HG03571 (cell line): ENCODE results near the gene PARD6B.
"Not testable (repeated sequence)": the region's sequence is repeated elsewhere in the genome, so short reads cannot be mapped to it uniquely, and the experiment has no call there.

Source experiments
- ATAC-seq: cut with Tn5 transposase; IDR thresholded peaks from one replicate; pipeline ENCODE4 v1.9.1; 2021; ENCODE audit not compliant: unreplicated experiment

Gene PARD6B

DNA sequence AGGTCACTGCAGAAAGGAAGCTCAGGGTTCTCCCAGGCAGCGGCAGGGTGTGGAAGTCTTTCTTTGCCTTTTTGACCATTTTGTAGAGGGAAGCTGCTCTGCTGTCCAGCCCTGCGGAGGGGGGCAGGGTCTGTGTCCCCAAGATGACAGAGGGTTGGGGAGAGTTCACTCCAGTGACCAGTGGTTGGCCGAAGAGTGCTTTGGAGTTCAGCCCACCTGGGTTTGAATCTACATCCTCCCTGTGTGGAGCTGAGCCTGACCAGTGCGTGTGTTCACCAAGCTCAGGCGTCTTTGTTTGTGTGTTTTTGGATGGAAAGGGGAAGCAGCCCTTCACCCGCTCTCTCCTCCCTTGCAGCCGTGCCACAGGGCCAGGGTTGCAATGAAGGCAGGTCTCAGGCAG lies 37.6 kb downstream of the PARD6B start:
- not testable (repeated sequence) for ATAC-seq

DNA sequence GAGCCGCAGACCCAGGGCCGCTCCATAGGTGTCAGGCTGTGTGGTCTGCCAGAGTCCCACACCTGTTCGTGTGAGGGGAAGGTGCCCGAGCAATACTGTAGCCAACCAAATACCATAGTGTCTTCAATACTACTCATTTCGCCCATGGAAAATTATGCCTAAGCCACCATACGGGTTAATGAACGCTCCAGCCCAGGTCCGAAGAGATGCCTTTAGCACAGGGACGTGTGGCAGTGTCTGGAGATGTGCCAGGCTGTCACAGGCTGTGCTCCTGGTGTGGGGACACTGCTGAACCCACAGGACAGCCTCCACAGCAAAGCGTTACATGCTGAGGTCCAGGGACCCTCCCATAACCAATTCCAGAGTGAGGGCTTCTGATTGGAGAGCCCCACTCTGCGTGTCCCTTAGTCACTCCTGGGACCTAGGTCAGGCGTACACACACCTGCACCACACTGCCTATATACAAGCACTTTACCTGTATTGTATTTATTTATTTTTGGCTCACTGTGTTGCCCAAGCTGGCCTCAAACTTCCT lies 38.2 kb downstream of the PARD6B start:
- ATAC-seq, result not testable (repeated sequence)

DNA sequence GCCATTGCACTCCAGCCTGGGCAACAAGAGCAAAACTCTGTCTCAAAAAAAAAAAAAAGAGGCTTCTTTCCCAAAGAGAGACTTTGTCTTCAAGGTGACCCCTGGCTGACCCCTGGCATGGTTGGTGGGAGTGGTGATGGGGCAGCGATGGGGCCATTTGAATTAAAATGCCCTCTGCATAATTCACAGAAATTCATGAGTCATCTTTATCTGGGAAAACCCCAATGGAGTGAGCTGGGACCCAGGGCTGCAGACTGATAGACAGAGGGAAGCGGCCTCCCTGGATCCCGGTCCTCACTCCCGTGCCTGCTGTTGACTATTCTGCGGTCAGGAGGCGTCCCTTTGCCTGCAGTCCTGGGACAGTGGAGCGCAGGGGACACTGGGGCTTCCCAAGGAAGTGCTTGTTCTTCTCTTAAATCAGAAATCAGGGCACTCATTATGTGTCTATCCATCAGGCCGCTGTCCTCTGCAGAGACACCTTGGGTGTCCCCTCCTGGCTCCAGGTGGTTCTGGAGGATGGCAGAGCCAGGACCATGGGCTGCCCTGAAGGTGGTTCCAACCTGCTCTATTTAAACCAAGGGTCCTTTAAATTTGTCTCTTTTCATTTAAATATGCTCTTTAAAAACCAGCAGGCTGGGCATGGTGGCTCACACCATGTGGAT lies 40.2 kb downstream of the PARD6B start:
- not testable (repeated sequence) for ATAC-seq

DNA sequence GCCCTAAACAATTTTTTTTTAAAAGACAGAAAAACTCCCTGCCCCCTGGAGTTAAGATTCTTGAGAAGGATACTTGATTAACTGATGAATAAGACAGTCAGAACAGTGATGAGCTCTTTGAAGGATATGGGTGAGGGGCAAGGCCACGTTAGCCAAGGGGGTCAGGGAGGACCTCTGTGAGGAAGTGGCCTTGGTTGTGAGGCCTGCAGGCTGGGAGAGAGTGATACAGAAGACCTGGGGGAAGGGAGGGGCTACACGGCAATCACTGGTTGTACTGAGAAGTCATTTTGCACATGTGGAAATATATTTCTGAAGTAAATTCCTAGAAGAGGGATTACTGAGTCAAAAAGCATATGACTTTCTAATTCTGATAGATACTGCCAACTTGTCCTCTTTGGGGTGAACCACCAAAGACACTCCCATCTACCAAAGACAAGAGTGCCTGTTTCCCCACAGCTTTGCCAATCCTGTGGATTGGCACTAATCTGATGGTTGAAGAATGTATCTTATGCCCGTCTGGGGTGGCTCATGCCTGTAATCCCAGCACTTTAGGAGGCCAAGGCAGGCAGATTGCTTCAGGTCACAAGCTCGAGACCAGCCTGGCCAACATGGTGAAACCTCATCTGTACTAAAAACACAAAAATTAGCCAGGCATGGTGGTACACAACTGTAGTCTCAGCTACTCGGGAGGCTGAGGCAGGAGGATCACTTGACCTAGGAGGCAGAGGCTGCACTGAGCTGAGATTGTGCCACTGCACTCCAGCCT lies 41.2 kb downstream of the PARD6B start:
- no peak for ATAC-seq

DNA sequence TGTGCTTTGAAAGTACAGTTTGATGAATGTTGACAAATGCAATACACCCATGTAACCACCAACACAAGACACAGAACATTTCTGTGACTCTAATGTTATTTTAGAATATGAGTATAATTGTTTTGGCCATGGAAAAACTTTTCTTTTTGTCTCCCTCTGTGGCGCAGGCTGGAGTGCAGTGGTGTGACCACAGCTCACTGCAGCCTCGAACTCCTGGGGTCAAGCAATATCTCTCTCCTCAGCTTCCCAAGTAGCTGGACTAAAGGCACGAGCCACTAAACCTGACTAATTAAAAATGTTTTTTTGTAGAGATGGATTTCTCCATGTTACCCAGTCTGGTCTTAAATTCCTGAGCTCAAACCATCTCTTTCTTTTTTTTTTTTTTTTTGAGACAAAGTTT lies 43.1 kb downstream of the PARD6B start:
- no peak for ATAC-seq

DNA sequence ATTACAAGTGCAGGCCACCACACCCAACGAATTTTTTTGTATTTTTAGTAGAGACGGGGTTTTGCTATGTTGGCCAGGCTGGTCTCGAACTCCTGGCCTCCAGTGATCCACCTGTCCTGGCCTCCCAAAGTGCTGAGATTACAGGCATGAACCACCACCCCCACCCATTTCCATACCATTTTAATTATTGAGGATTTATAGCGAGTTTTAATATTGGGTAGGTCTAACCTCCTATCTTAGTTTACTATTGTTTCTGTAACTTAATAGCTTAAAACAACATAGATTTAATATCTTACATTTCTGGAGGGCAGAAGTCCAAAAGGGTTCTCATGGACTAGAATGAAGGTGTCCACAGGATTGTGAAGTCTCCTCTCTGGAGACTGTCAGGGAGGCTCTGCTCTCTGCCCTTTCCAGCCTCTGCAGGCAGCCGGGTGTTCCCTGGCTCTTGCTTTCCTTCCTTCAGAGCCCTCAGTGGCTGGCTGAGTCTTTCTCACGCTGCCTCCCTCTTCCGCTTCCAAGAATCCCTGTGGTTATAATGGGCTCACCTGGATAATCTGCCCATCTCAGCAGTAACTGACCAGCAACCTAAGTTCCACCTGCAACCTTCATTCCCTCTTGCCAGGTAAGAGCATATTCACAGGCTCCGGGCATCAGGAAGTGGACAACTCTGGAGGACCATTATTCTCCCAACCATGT lies 44.9 kb downstream of the PARD6B start:
- ATAC-seq, result no peak

DNA sequence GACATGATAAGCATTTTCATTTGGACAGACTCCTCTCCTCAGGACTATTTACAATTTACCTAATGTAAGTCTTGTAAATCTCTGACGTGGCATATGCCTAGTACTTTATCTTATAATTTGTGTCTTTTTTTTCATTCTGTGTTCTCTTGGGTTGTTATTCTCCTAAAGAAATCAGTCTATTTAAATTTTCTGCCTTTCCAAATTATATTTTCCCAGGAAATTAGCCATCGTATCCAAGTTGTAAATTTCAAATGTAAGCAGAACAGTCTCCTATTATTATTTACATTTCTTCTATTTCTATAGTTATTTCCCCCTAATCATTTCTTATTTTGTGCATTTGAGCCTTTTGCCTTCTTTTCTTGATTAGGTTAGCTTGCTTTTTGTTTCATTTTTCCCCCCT lies 46.0 kb downstream of the PARD6B start:
- ATAC-seq, result no peak

DNA sequence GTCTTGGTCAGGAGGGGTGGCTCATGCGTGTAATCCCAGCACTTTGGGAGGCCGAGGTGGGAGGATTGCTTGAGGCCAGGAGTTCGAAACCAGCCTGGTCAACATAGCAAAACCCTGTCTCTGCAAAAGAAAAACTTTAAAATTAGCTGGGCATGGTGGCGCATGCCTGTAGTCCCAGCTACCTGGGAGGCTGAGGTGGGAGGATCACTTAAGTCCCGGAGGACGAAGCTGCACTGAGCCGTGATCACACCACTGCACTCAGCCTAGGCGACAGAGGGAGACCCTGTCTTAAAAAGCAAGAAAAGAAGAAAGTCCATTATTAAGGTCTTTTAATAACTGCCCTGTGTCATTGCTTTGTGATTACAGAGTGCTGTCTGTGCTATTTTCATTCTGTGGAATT lies 47.6 kb downstream of the PARD6B start:
- ATAC-seq, result not testable (repeated sequence)

DNA sequence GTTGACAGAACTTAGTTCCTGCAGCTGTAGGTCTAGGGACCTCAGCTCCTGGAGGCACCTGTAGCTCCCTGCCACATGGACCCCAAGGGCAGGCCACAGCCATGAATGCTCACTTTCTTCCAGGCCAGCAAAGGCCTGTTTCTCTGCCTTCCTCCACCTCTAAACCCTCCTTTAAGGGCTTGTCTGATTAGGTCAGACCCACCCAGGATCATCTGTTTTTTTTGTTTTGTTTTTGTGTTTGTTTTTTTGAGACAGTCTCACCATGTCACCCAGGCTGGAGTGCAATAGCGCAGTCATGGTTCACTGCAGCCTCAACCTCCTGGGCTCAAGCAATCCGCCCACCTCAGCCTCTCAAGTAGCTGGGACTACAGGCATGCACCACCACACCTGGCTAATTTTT lies 52.0 kb downstream of the PARD6B start:
- ATAC-seq, result no peak

DNA sequence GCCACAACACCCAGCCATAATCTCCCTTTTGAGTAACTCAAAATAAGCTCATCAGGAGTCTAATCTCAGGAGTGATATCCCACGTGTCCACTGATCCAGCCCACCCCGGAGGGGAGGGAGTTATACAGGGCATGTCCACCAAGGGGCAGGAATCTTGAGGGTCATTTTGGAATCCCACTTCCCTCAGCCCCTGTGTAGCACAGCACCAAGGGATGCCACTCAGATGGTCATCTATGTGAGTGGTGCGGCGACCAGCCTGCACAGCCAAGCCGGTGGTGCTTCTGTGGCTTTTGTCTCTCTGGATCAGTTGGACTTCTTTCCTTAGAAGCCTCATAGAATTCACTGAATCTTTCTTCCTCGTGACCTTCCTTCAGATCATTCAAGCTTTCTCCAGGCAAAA lies 52.5 kb downstream of the PARD6B start:
- ATAC-seq, result no peak

DNA sequence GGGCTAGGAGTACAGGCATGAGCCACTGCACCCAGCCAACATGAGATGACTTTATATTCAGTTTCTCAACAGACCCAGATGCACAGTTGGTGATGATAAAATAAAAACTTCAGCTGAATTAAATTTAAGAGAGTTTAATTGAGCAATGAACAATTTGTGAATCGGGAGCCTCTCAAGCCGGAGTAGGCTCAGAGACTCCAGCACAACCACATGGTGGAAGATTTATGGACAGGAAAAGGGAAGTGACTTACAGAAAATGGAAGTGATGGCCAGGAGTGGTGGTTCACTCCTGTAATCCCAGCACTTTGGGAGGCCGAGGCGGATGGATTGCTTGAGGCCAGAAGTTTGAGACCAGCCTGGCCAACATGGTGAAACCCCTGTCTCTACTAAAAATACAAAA lies 53.1 kb downstream of the PARD6B start:
- no peak for ATAC-seq

DNA sequence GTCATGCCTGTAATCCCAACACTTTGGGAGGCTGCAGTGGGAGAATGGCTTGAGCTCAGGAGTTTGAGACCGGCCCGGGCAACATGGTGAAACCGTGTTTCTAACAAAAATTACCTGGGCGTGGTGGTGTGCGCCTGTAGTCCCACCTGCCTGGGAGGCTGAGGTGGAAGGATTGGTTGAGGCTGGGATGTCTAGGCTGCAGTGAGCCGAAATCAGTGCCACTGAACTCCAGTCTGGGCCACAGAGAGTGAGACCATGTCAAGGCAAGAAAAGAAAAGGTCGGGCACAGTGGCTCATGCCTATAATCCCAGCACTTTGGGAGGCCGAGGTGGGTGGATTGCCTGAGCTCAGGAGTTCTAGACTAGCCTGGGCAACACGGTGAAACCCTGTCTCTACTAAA lies 55.3 kb downstream of the PARD6B start:
- ATAC-seq, result no peak

DNA sequence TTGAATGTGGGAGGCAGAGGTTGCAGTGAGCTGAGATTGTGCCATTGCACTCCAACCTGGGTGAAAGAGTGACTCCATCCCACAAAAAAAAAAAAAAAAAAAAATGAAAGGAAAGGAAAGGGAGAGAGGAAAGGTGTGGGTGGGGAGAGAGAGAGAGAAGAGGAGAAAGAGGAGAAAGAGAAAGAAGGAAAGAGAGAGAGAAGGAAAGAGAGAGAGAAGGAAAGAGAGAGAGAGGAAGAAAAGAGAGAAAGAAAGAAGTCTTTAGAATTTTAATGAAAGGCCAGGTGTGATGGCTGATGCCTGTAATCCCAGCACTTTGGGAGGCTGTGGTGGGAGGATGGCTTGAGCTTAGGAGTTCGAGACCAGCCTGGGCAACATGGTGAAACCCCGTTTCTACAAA lies 55.8 kb downstream of the PARD6B start:
- no peak for ATAC-seq

DNA sequence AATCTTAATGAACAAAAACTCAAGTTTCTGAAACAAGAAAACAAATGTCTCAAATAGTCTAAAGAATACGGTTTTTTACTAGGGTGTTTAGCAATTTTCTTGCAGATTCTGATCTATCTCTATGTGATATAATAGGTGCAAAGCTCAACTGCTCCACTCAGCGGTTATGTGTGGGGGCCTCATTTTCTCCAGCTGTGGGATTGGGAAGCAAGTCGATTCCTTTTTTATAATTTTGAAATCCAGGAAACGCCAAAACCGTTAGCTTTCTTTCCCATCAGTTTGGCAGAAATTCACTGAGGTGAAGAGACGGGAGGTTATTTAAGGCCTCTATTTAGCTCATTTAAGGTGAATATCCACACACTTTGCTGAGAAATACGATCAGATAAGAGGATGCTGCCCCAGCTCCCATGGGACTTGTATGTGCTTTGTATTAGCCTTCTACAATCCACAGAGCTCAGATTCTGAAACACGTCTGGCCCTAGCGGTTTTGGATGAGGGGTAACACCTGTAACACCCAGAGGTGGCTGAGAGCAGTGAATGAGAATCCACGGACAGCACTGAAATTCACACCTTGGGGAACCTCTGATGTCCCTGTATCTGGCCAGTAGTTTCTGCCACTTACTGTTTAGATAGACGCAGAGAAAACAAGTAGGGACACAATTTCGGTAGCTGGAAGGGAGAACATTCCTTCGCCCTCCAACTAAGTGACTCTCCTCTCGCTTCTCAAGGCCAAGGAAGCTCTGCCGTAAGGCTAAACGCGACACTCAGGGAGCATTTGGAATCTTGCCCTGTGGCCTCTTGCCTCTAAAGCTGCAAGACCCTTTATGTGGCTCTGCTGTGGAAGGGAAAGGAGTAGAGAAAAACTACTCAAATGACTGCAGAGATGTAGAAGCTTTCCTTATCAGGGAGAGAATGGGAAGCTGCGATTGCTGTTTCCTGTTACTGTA lies 56.9 kb downstream of the PARD6B start:
- ATAC-seq, result no peak

DNA sequence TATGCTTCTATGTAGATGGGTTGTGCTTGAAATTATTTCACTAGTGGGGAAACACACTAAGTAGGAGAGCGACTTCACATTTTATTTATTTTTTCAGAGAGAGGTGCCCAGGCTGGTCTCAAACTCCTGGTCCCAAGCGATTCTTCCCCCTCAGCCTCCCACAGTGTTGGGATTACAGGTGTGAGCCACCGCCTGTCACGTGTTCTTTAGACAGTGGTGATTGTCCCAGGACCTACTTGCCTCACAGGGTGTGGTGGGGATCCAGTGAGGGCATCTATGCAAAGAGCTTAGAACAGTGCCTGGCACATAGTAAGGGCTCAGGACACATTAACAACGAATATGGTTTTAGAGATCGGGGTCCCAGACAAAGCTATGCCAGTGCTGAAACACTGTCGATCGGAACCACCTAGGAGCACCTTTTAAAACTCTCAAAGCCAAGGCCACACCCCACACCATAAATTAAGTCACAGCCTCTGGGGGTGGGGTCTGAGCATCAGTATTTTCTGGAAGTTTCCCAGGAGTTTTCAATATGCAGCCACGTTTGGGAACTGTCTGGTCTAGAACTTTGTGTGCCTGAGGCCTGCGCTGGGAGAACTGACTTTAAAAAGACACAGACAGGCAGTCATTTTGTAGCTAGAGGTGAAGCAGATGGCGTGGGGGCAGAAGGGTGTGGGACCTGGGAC lies 58.7 kb downstream of the PARD6B start:
- ATAC-seq, result no peak

DNA sequence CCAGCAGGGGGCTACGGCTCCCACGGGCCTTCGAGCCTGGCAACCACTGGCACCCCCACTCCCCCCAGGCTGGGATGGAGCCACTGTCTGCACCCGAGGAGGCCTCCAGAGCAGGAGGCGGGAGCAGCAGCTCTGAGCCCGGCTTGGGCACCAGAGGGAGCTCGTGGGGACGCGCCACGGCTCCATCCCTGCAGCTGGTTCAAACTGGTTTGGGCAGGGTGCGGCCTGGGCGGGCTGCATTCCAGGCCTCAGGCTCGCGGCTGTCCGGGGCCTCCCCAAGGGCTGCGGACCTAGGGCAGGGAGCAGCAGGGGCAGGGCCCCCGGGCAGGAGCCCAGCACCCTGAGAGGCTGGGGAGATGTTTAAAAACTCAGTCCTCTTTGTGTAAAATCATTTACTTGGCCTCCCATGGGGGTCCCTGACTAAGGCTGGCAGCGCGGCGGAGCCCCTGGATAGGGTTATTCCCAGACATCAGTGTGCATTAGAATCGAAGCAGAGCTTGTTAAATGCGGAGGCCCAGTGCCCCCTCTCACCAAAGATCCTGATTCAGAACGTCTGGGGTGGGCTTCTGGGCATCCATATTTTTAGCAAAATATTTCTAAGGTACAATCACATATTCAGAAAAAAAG lies 59.4 kb downstream of the PARD6B start:
- peak; percentile 44 for ATAC-seq

DNA sequence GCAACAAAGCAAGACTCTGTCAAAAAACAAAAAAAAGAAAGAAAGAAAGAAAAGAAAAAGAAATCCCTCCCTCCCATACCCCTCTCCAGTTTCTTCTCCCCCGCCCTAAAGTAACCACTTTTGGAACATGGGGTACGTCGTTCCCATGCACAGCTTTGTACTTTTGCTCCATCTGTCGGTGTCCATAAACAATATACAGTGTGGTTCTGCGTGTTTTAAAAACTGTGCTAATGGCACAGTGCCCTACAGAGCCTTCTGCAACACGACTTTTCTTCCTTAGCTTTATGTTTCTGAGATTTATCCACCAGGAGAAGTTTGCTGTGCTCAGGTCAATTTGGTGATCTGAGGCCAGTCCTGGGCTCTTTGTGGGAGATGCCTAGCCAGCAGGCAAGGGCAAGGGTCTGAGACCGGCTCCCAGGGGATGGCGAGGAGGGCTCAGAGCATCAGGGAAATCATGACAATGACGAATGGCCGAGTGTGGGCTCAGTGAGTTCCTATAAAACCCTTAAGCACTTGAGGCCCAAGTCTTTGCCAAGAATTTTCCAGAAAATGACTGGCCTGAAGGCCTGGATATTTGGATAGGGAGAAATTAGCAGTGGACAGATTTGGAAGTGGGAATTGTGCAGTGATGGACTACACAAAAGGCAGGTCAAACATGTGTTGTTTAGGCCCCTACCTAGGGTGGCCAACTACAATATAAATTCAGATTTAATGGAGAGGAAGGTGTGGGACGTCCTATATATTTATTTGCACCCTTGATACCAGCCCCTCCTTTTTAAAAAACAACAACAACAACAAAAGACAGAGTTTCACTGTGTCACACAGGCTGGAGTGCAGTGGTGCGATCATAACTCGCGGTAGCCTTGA lies 61.6 kb downstream of the PARD6B start:
- ATAC-seq, result no peak

DNA sequence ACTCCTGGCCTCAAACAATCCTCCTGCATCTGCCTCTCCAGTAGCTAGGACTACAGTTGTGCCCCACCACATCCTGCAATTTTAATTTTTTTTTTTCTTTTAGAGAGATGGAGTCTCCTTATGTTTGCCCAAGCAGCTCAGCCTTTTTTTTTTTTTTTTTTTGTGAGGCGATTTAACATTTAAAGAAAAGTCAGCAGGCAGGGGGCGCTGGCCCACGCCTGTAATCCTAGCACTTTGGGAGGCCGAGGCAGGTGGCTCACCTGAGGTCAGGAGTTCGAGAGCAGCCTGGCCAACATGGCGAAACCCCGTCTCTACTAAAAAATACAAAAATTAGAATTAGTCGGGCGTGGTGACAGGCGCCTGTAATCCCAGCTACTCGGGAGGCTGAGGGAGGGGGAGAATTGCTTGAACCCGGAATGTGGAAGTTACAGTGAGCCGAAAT lies 62.2 kb downstream of the PARD6B start:
- not testable (repeated sequence) for ATAC-seq
